WTC11 (cell line): ENCODE measurements around the gene PHACTR3. TPM values are rescaled to one million over a fixed set of nuclear protein-coding genes. Genes with fewer than 3 reads are reported as not detected.

Experiments used
- ATAC-seq: fragments of 200-7000 bp; cut with Tn5 transposase; 2 replicates; pipeline ENCODE4 v1.10.0; 2021; ENCODE audit warnings: mild to moderate bottlenecking, moderate library complexity
- CTCF ChIA-PET: fragments of 300-600 bp; sonication (Branson Sonifier 250); formaldehyde crosslinking; loops from one replicate; lab custom pipeline; 2021; ENCODE audit warnings: antibody characterized with exemption; lab: Charles Lee
- POLR2A ChIA-PET: fragments of 350-600 bp; sonication (Branson Sonifier 250); formaldehyde crosslinking; loops from one replicate; lab custom pipeline; 2021; ENCODE audit warnings: antibody characterized with exemption; lab: Charles Lee
- DNase-seq: peaks from one replicate; pipeline ENCODE4 v3.0.0; 2021; ENCODE audit warnings: low spot score
- H3K27ac Mint-ChIP-seq: 2 replicates; pipeline ENCODE4 v1.8.0; 2021; ENCODE audit warnings: mixed read lengths
- H3K27me3 Mint-ChIP-seq: 2 replicates; pipeline ENCODE4 v1.8.0; 2021; ENCODE audit warnings: low read depth, mild to moderate bottlenecking, moderate library complexity, mixed read lengths
- H3K36me3 Mint-ChIP-seq: 2 replicates; pipeline ENCODE4 v1.8.0; 2021; ENCODE audit warnings: mixed read lengths
- H3K4me1 Mint-ChIP-seq: 2 replicates; pipeline ENCODE4 v1.8.0; 2022; ENCODE audit warnings: mixed read lengths
- H3K4me3 Mint-ChIP-seq: 2 replicates; pipeline ENCODE4 v1.8.0; 2021; ENCODE audit warnings: mild to moderate bottlenecking, moderate library complexity, mixed read lengths
- H3K9me3 Mint-ChIP-seq: 2 replicates; pipeline ENCODE4 v1.8.0; 2021; ENCODE audit warnings: mixed read lengths
- E2F4 ChIP-seq: sonication (generic); formaldehyde crosslinking; IDR thresholded peaks from 2 replicates; pipeline ENCODE4 v1.8.1; 2022; ENCODE audit warnings: low read depth, mild to moderate bottlenecking, moderate library complexity, missing genetic modification reagents, borderline replicate concordance
- ELF4 ChIP-seq: sonication (generic); formaldehyde crosslinking; IDR thresholded peaks from 2 replicates; pipeline ENCODE4 v1.8.1; 2022; ENCODE audit warnings: low read depth, mild to moderate bottlenecking, moderate library complexity, missing genetic modification reagents
- EMX1 ChIP-seq: fragments of 250-450 bp; sonication (Bioruptor Pico); IDR thresholded peaks from 2 replicates; pipeline ENCODE4 v1.8.0; 2021; ENCODE audit warnings: mild to moderate bottlenecking
- FOXJ3 ChIP-seq: sonication (generic); formaldehyde crosslinking; IDR thresholded peaks from 2 replicates; pipeline ENCODE4 v1.9.0; 2021; ENCODE audit warnings: missing genetic modification reagents, mild to moderate bottlenecking, borderline replicate concordance
- FOXP1 ChIP-seq: sonication (generic); formaldehyde crosslinking; IDR thresholded peaks from 2 replicates; pipeline ENCODE4 v1.8.0; 2022; ENCODE audit warnings: missing genetic modification reagents, mild to moderate bottlenecking, moderate library complexity, borderline replicate concordance
- FOXP4 ChIP-seq: sonication (generic); formaldehyde crosslinking; IDR thresholded peaks from 2 replicates; pipeline ENCODE4 v1.8.0; 2022; ENCODE audit warnings: mild to moderate bottlenecking, missing genetic modification reagents
- NFYB ChIP-seq: sonication (generic); formaldehyde crosslinking; conservative IDR thresholded peaks from 2 replicates; pipeline ENCODE4 v1.8.0; 2022; ENCODE audit warnings: low read depth, missing genetic modification reagents
- NR1H2 ChIP-seq: sonication (generic); formaldehyde crosslinking; IDR thresholded peaks from 2 replicates; pipeline ENCODE4 v1.9.0; 2021; ENCODE audit warnings: mild to moderate bottlenecking, moderate library complexity, missing genetic modification reagents
- SP1 ChIP-seq: sonication (generic); formaldehyde crosslinking; conservative IDR thresholded peaks from 2 replicates; pipeline ENCODE4 v1.8.1; 2022; ENCODE audit warnings: missing genetic modification reagents
- STAT6 ChIP-seq: sonication (generic); formaldehyde crosslinking; conservative IDR thresholded peaks from 2 replicates; pipeline ENCODE4 v1.8.1; 2023; ENCODE audit warnings: mild to moderate bottlenecking, low read depth, missing genetic modification reagents, moderate library complexity
- TEAD1 ChIP-seq: sonication (generic); formaldehyde crosslinking; IDR thresholded peaks from 2 replicates; pipeline ENCODE4 v1.8.0; 2022; ENCODE audit warnings: mild to moderate bottlenecking, missing genetic modification reagents
- ZNF281 ChIP-seq: sonication (generic); formaldehyde crosslinking; IDR thresholded peaks from 2 replicates; pipeline ENCODE4 v1.8.0; 2023; ENCODE audit warnings: mild to moderate bottlenecking, missing genetic modification reagents
- ZNF317 ChIP-seq: sonication (generic); formaldehyde crosslinking; IDR thresholded peaks from 2 replicates; pipeline ENCODE4 v1.8.1; 2023; ENCODE audit warnings: low read depth, mild to moderate bottlenecking, moderate library complexity, missing genetic modification reagents, borderline replicate concordance
- total RNA-seq: library from RNA; stranded (reverse); gene quantifications from 3 replicates; pipeline ENCODE4 v1.2.3, GENCODE V29; 2021
- TF ChIP-seq, protein P1 (sequence below): sonication (generic); formaldehyde crosslinking; IDR thresholded peaks from 2 replicates; pipeline ENCODE4 v1.8.0; 2022; ENCODE audit warnings: mild to moderate bottlenecking, missing genetic modification reagents
- TF ChIP-seq, protein P2 (sequence below): sonication (generic); formaldehyde crosslinking; conservative IDR thresholded peaks from 2 replicates; pipeline ENCODE4 v1.8.1; 2022; ENCODE audit warnings: mild to moderate bottlenecking, missing genetic modification reagents
- TF ChIP-seq, protein P3 (sequence below): fragments of 250-450 bp; sonication (Bioruptor Pico); conservative IDR thresholded peaks from 2 replicates; pipeline ENCODE4 v1.9.0; 2021; ENCODE audit warnings: mild to moderate bottlenecking

Gene PHACTR3
- total RNA-seq, 1 experiment from 2014 or later, result 0.28 TPM

GRCh38 chr20:59666586-59666985 lies 62.2 kb downstream of the PHACTR3 start:
- TF ChIP-seq FOXJ3 (CRISPR knock-in tag) (no peak), ZNF281 (CRISPR knock-in tag) (no peak), TEAD1 (CRISPR knock-in tag) (no peak), EMX1 (no peak), ELF4 (CRISPR knock-in tag) (no peak), SP1 (CRISPR knock-in tag) (no peak), FOXP1 (no peak), STAT6 (no peak), FOXP4 (CRISPR knock-in tag) (no peak), NR1H2 (CRISPR knock-in tag) (no peak), ZNF317 (no peak), NFYB (no peak), E2F4 (CRISPR knock-in tag) (no peak)
- TF ChIP-seq, protein P1, sequence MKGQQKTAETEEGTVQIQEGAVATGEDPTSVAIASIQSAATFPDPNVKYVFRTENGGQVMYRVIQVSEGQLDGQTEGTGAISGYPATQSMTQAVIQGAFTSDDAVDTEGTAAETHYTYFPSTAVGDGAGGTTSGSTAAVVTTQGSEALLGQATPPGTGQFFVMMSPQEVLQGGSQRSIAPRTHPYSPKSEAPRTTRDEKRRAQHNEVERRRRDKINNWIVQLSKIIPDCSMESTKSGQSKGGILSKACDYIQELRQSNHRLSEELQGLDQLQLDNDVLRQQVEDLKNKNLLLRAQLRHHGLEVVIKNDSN (CRISPR knock-in tag), result no peak
- TF ChIP-seq, protein P2, sequence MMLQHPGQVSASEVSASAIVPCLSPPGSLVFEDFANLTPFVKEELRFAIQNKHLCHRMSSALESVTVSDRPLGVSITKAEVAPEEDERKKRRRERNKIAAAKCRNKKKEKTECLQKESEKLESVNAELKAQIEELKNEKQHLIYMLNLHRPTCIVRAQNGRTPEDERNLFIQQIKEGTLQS, result no peak
- TF ChIP-seq, protein P3, sequence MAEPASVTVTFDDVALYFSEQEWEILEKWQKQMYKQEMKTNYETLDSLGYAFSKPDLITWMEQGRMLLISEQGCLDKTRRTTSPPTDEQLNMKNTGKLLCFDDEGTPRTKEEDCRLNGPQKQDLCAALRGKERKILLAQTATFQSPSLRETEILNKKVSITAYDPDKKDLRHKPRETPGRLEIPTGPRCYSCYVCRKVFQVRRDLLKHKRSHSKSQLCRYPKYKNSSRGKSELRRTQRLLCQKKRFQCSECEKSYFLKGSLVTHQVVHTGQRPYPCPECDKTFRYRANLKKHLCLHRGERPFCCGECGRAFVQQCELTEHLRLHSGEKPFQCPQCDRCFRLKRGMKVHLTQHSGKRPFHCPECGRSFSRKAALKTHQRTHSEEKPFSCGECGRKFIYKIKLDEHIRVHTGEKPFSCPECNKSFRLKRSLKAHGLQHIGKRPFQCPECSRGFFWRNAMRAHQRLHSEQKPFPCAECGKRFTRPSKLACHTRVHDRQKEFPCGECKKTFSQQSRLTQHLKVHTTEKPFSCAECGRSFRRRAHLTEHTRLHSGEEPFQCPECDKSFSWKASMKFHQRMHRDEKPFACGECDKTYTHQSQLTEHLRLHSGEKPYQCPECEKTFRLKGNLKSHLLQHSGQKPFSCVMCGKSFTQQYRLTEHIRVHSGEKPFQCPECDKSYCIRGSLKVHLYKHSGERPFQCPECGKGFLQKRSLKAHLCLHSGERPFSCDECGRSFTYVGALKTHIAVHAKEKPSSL (CRISPR knock-in tag), result no peak
- TF ChIP-seq, all 79 proteins: peak for 0
- CTCF ChIA-PET, result no interaction called here
- POLR2A ChIA-PET, result no interaction called here
- Mint-ChIP-seq H3K27ac (no peak overlapping the region), H3K36me3 (peaks cover 3% of the 10 kb centered on the region; the same call in 1 of the 2 replicates), H3K4me1 (0 out of 2 replicates have a peak, but pooled peaks cover 2% of the 10 kb centered on the region), H3K9me3 (no peaks in the 10 kb centered on the region), H3K27me3 (peaks cover 53% of the 10 kb centered on the region), H3K4me3 (no peak overlapping the region)
- no peak for DNase-seq
- no peak for ATAC-seq
